ENCODE data around the gene GPR107.

GPR107 gene

GRCh38 chr9:130167927-130168326, 114.2 kb downstream of the GPR107 start:
- no peak for DNase-seq

- DNase-seq = no peak
Measured at GRCh38 chr9:130171226-130172148, 117.8 kb downstream of the GPR107 start.

GRCh38 chr9:130172161-130172857, 118.6 kb downstream of the GPR107 start, which contains the start of gene NCS1:
Gene NCS1, plus strand, starts transcription at chr9:130172404. Its CDS starts 260 bp downstream, at chr9:130172664.
- peak; percentile 80 for DNase-seq

GRCh38 chr9:130172858-130173665, 119.4 kb downstream of the GPR107 start:
- DNase-seq = peak; percentile 47

- no peak for DNase-seq
Measured at GRCh38 chr9:130173666-130173983, 119.9 kb downstream of the GPR107 start.

GRCh38 chr9:130174025-130174424, 120.3 kb downstream of the GPR107 start:
- DNase-seq = no peak

GRCh38 chr9:130174920-130175321, 121.2 kb downstream of the GPR107 start:
- no peak for DNase-seq

GRCh38 chr9:130175355-130175754, 121.6 kb downstream of the GPR107 start:
- DNase-seq = no peak

- no peak for DNase-seq
Measured at GRCh38 chr9:130176760-130177159, 123.1 kb downstream of the GPR107 start.

GRCh38 chr9:130177898-130178805, 124.4 kb downstream of the GPR107 start:
- DNase-seq = no peak

GRCh38 chr9:130179331-130179907, 125.7 kb downstream of the GPR107 start:
- DNase-seq = no peak

GRCh38 chr9:130180516-130180915, 126.8 kb downstream of the GPR107 start:
- DNase-seq = no peak

- DNase-seq = peak; percentile 85
Measured at GRCh38 chr9:130181678-130182380, 128.1 kb downstream of the GPR107 start.

GRCh38 chr9:130182381-130182909, 128.7 kb downstream of the GPR107 start:
- peak; percentile 24 for DNase-seq

- no peak for DNase-seq
Measured at GRCh38 chr9:130183133-130183762, 129.5 kb downstream of the GPR107 start.

- no peak for DNase-seq
Measured at GRCh38 chr9:130185017-130185416, 131.3 kb downstream of the GPR107 start.

- DNase-seq = no peak
Measured at GRCh38 chr9:130185490-130186031, 131.9 kb downstream of the GPR107 start.

- no peak for DNase-seq
Measured at GRCh38 chr9:130186051-130186450, 132.3 kb downstream of the GPR107 start.

- DNase-seq = peak; percentile 89
Measured at GRCh38 chr9:130186839-130187522, 133.3 kb downstream of the GPR107 start.

- DNase-seq = no peak
Measured at GRCh38 chr9:130187523-130187846, 133.8 kb downstream of the GPR107 start.

Data from hematopoietic multipotent progenitor cell treated with erythropoietin and hydrocortisone succinate and interleukin-3 and kit ligand, for 6 days (in vitro differentiated cells).